Activated T-cell treated with anti-CD3 and anti-CD28 coated beads, Interleukin-2, amount 50 U/mL, for 4 hours (primary cell): ENCODE data around the gene IGSF10. TPM values are rescaled to one million over a fixed set of nuclear protein-coding genes. Genes with fewer than 3 reads are reported as not detected.

Source experiments
- ATAC-seq, 2 donors: fragments of 200-7000 bp; cut with Tn5 transposase; one replicate each; pipeline ENCODE4 v1.10.0; 2021
- DNase-seq: peaks from one replicate; pipeline ENCODE4 v3.0.0-alpha.2; 2020
- H3K27me3 Mint-ChIP-seq: one replicate; pipeline ENCODE4 v1.8.0; 2021; ENCODE audit warnings: low read depth, mixed read lengths
- H3K36me3 Mint-ChIP-seq: one replicate; pipeline ENCODE4 v1.8.0; 2022; ENCODE audit warnings: mixed read lengths; ENCODE audit not compliant: insufficient read depth
- H3K4me1 Mint-ChIP-seq: one replicate; pipeline ENCODE4 v1.8.0; 2021; ENCODE audit warnings: low read depth, mixed read lengths
- H3K4me3 Mint-ChIP-seq: one replicate; pipeline ENCODE4 v1.8.0; 2021; ENCODE audit warnings: mild to moderate bottlenecking, moderate library complexity, mixed read lengths
- H3K9me3 Mint-ChIP-seq: one replicate; pipeline ENCODE4 v1.8.0; 2021; ENCODE audit warnings: mixed read lengths
- total RNA-seq, 3 donors: library from RNA; stranded (reverse); gene quantifications; one replicate each; pipeline ENCODE4 v1.2.1, GENCODE V29; 2021

The IGSF10 gene
- total RNA-seq, 3 donors from 2014 or later: 0.03 TPM; not detected in 2

DNA sequence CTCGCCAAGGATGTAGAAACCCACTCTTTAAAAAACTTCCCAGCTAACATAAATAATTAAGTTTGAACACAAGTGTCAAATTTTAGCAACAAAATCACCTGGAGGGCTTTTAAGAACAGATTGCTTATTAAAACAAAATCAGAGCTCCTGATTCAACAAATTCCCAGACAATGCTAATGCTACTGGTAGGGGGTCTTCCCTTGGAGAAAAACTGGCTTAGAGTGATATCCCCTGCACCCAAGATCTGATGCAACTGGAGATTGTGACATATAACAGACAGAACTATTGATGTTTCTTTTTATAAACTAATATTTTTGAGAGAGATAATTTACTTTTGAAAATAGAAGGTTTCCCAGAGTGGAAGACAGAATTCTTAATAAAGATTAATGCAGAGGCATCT lies 19.9 kb downstream of the IGSF10 start:
- DNase-seq: no peak
- Mint-ChIP-seq H3K27me3 (peaks cover 4% of the 10 kb centered on the region), H3K4me1 (no peaks in the 10 kb centered on the region), H3K4me3 (no peak overlapping the region), H3K9me3 (no peaks in the 10 kb centered on the region), H3K36me3 (no peaks in the 10 kb centered on the region)
- no peak for ATAC-seq

DNA sequence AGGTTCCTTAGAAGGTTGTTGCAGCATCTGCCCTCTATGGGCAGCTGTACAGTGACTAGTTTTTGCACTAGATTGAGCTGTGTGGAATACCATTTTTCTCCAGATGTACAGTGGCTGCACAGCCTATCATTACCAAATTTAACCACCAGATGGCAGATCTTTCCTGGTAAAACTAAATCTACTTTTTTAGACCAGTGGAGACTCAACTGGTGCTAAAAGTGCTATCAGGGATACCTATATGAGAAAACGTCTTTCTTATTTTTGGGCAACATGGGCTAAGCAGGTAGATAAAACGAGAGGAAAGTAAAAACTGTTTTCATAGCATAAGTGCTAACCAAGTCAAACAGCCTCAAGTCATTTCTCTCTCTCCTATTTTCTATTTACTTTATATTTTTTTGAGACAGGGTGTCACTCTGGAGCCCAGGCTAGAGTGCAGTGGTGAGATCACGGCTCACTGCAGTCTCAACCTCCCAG lies 21.2 kb downstream of the IGSF10 start:
- ATAC-seq: peak; percentile 50 to 51
- no peak for DNase-seq
- H3K4me1 Mint-ChIP-seq: no peaks in the 10 kb centered on the region
- H3K4me3 Mint-ChIP-seq: no peak overlapping the region
- no peaks in the 10 kb centered on the region for H3K9me3 Mint-ChIP-seq
- H3K27me3 Mint-ChIP-seq: peaks cover 3% of the 10 kb centered on the region
- H3K36me3 Mint-ChIP-seq: no peaks in the 10 kb centered on the region

DNA sequence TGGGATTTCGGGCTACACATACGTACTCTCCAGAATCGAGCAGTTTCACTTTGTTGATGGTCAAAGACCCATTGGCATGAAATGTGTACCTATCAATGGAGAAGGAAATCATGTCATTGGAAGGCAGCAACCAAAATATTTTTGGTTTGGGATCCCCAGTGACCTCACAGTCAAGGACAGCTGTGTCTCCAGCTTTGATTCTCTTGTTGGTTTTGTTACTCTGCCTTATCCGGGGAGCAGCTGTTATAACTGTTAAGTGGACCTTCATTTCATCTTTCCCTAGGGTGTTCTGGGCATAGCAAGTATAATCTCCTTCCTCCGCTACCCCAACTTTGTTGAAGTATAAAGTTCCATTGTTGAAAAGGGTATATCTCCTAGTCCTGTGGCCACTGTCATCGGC lies 23.0 kb downstream of the IGSF10 start:
- H3K9me3 Mint-ChIP-seq: no peaks in the 10 kb centered on the region
- no peak for DNase-seq
- H3K4me1 Mint-ChIP-seq: no peaks in the 10 kb centered on the region
- H3K4me3 Mint-ChIP-seq: no peak overlapping the region
- peaks cover 3% of the 10 kb centered on the region for H3K27me3 Mint-ChIP-seq
- no peaks in the 10 kb centered on the region for H3K36me3 Mint-ChIP-seq
- no peak for ATAC-seq

DNA sequence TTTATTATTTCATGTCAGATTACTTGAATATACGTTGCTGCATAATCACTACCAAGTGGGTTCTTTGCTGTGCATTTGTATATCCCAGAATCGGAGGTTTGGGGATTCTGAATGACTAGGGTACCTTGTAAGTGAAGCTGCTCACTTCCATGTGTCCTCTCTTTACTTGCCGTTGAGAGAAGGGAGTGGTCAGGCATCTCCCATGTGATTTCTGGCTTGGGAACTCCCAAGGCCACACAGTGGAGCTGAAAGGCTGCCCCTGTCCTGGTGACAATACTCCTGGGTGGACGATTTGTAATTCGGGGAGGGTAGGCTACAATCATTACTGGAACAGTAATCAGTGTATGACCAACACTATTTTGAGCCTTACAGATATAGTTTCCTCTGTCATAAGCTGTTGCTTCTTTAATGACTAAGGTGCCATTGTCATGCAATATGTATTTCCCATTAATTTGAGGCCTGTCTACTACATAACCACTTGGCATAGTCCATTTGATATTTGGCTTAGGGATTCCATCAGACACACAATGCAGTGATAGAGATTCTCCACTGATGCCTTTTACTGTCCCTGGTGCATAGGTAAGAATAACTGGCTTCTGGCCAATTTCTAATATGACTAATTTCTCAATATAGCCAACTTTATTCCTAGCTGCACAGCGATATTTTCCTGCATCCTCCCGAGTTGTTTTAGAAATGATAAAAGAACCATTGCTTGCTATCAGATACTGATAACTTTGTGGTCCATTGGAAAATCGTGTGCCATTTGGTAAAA lies 24.0 kb downstream of the IGSF10 start:
- no peak for ATAC-seq
- Mint-ChIP-seq H3K9me3 (no peaks in the 10 kb centered on the region), H3K4me3 (no peak overlapping the region), H3K36me3 (no peaks in the 10 kb centered on the region), H3K4me1 (no peaks in the 10 kb centered on the region), H3K27me3 (peaks cover 3% of the 10 kb centered on the region)
- no peak for DNase-seq

DNA sequence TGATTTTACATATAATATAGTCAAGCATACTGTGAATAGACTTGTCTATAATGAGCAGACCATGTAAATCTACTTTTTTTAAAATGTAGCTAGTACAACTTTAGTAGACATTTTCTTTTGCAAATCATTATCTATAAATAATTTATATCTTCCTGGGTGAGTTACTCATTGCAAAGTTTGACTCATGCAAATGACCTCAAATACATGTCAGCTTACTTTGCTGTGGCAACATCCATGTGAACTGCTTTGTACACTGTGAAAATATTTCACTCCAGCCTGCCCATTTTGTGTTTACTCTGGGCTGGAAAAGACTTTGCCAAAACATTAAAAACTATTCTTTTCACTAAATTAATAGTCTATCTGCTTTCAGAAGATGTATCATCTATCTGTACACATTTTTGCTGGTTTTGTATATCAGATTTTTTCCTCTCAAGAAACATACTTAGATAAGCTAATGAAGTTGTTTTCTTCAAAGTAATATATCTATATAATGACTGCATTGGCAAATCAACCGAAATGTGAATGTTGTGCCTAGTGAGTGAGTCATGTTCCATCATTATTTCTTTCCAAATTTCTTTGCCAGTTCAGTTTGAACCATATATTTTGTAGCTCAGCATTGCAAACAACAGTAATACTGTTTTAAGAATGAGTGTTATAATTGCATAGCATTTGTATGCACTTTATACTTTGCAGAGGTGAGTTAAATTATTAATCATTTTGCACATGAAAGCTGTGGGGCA lies 26.5 kb downstream of the IGSF10 start:
- no peak for ATAC-seq
- DNase-seq: no peak
- Mint-ChIP-seq H3K27me3 (peaks cover 3% of the 10 kb centered on the region), H3K36me3 (no peaks in the 10 kb centered on the region), H3K4me3 (no peak overlapping the region), H3K9me3 (no peaks in the 10 kb centered on the region), H3K4me1 (no peaks in the 10 kb centered on the region)

DNA sequence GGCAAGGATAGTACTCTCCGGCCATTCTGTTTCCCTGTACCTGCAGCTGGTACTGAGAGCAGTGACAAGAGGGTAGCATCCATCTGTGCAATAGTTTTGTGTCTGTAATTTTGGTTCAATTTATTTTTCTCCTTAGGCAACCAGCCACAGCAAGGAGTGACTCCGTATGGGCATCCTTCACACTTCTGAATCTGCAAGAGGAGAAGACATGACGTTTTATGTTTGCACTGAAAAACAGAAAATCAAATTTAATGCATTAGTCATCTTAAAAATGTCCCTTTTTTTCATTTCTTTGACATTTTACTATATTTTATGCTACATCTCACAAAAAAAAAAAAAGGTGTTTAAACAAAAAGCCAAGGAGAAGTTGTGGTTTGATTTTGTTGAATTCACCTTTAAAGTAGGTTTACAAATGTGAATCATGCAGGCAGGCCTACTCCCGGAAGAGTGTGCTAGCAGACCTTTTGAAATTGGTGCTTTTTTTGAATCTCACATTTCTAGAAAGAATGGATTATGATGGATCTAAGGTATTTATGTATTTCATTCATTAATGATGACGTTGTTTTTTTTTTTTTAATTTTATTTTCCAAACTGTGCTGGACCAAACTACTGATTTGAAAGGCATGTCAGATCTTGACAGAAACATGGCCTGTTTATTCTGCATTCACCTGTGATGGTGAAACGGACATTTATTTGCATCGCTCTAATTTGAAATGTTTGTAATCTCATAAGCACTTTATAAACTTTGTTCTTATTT lies 28.1 kb downstream of the IGSF10 start:
- H3K9me3 Mint-ChIP-seq: no peaks in the 10 kb centered on the region

DNA sequence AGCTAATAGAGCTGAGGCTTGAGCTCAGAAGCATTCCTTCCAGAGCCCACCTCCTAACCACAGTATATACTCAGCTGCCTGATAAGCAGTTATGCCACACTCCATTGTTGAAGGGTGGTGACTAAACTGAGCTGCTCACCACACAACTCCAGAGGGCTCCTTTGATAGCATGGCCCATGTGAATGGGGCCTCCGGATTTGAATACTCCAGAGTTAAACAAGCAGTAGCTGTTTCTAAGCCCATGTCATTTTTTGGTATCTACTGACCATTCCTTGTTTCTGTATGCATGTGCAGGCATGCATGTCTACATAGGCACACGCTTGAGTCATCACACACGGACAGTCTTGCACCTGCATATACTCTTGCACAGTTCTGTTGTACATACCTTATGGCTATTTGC lies 28.9 kb downstream of the IGSF10 start:
- DNase-seq (no peak), ATAC-seq (no peak)
- H3K27me3 Mint-ChIP-seq: no peaks in the 10 kb centered on the region
- no peak overlapping the region for H3K4me3 Mint-ChIP-seq
- H3K4me1 Mint-ChIP-seq: no peaks in the 10 kb centered on the region
- no peaks in the 10 kb centered on the region for H3K36me3 Mint-ChIP-seq
- H3K9me3 Mint-ChIP-seq: no peaks in the 10 kb centered on the region

More for the DNA sequence above, 28.1 kb downstream of the IGSF10 start:
- Mint-ChIP-seq H3K4me3 (no peak overlapping the region), H3K36me3 (no peaks in the 10 kb centered on the region), H3K4me1 (no peaks in the 10 kb centered on the region), H3K27me3 (no peaks in the 10 kb centered on the region)
- ATAC-seq (no peak), DNase-seq (no peak)

DNA sequence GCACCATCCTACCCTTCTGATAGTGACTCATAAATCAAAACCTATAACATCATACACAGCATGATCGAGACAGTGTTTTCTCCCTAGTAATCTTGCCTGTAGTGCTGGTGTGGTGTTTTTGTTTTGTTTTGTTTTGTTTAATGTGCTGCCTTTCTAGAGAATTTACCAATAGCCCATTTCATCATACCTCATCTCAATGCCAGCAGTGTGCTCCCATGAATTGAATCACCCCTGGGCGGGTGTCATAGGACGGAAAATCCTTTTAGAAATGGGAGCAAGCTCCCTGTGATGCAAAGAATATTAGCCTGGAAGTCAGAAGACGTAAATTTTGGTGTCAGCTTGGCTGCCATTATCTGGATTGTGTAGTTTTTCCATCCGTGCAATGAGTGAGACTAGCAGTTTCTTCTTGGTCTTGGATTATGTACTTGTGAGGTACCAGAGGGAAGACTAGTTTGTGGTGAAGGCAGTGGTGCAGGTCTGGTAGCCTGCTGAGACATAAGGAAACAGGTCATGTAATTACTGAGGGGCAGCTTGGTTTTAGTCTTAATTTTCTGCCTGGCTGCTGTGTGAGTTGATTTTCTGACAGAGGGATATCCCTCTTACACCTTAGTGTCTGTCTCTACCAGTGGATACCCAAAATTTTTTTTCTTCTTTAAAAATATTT lies 29.9 kb downstream of the IGSF10 start:
- Mint-ChIP-seq H3K4me3 (no peak overlapping the region), H3K4me1 (no peaks in the 10 kb centered on the region), H3K9me3 (no peaks in the 10 kb centered on the region), H3K27me3 (no peaks in the 10 kb centered on the region), H3K36me3 (no peaks in the 10 kb centered on the region)
- ATAC-seq (no peak), DNase-seq (no peak)

DNA sequence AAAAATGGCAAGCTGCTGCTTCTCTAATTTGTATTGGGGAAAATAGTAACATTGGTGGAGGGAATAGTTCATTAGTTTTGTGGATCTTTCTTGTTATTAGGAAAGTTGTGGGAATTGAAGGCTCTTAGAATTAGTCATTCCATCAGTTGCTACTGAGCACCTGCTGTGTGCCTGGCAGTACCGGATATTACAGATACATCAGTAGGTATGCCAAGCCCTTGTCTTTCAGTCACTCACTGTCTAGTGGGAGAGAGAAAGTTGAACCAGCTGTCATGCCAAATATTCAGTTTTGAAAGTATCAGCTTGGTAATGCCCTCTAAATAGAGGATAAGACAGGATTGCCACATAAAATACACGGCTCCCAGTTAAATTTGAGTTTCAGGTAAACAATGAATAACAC lies 32.5 kb downstream of the IGSF10 start:
- Mint-ChIP-seq H3K27me3 (peaks cover 3% of the 10 kb centered on the region), H3K4me3 (no peak overlapping the region), H3K4me1 (no peaks in the 10 kb centered on the region), H3K36me3 (no peaks in the 10 kb centered on the region), H3K9me3 (no peaks in the 10 kb centered on the region)
- ATAC-seq (no peak), DNase-seq (no peak)

DNA sequence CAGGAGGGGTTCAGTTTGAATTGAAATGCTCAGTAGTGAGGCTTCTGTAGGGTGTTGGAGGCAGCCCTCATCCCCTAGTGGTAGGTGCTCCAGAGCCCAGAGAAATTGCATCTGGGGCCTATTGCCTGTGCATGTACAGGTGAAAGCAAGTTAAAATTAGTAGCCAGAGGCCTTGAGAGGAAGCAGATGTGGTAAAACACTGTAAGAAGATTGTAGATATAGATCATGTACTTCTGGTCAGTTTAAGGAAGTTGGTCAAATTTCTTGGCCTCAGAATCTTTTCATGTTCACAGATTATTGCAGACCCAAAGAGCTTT lies 34.6 kb downstream of the IGSF10 start:
- no peak overlapping the region for H3K4me3 Mint-ChIP-seq
- H3K4me1 Mint-ChIP-seq: no peaks in the 10 kb centered on the region
- no peaks in the 10 kb centered on the region for H3K9me3 Mint-ChIP-seq
- ATAC-seq (no peak), DNase-seq (no peak)
- no peaks in the 10 kb centered on the region for H3K36me3 Mint-ChIP-seq
- peaks cover 3% of the 10 kb centered on the region for H3K27me3 Mint-ChIP-seq

DNA sequence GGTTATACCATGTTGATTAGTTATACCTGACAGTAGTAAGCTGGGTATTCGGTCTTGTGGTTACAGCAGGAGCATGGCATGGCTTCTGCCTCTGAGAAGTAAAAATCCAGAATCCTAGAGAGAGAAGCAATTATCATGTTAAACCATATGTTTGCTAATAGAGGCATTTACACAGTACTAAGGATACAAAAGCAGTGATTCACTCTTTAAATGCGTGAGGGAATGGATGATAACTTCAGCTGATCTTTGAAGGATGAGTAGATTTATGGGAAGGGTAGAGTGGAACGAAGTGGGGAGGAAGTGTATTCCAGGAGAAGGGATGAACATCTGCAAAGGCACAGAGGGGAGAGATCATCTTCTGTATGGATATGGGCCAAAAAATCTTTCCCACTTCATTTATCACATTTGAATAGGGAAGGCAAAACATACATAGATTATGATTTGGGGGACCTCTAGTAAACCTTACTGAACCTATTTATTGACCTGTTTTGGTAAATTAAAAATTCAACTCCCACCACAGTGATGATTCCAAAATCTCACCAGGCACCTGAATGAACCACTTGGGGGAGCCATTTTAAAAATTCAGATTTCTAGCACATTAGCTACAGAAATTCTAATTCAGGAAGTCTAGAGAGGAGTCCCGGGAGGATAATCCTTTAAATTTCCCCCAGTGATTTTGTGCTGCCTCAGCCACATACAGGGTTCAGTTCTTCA lies 35.1 kb downstream of the IGSF10 start:
- H3K27me3 Mint-ChIP-seq: peaks cover 4% of the 10 kb centered on the region
- no peak for DNase-seq

DNA sequence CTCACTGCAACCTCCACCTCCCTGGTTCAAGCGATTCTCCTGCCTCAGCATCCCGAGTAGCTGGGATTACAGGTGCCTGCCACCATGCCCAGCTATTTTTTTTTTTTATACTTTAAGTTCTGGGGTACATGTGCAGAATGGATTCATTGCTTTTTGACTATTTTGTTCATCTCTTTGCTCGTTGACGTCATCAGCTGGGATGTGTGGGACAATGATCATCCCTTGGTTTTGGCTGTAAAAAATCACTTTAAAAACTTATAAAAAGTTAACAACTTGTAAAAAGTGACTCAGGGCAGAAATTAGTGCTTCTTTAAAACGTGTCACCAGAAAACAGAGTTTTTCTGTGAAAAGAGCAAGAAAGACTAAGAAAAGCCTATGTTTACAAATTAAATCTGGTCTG lies 37.8 kb downstream of the IGSF10 start:
- Mint-ChIP-seq H3K27me3 (peaks cover 7% of the 10 kb centered on the region), H3K36me3 (no peaks in the 10 kb centered on the region), H3K9me3 (no peaks in the 10 kb centered on the region), H3K4me3 (no peak overlapping the region), H3K4me1 (no peaks in the 10 kb centered on the region)
- ATAC-seq (no peak), DNase-seq (no peak)

More for the DNA sequence above, 35.1 kb downstream of the IGSF10 start:
- H3K4me3 Mint-ChIP-seq: no peak overlapping the region
- ATAC-seq: no peak
- no peaks in the 10 kb centered on the region for H3K36me3 Mint-ChIP-seq
- H3K4me1 Mint-ChIP-seq: no peaks in the 10 kb centered on the region
- H3K9me3 Mint-ChIP-seq: no peaks in the 10 kb centered on the region

DNA sequence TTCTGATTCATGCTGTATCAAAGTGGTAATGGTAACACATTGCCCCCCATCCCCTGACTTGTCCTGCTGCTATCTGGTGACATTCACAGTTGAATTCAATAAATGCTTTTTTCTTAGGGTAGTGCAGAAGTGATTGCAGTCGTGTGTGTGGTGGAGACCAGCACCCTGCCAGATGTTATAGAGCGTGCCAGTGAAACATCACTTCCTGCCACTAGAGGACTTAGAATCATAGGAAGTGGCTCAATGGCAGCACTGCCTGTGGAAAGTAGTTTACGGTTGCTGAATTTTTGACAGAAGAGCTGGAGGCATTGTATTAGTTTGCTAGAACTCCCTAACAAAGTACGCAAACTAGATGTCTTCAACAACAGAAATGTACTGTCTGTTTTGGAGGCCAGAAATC lies 38.9 kb downstream of the IGSF10 start:
- DNase-seq: no peak
- no peak for ATAC-seq
- no peaks in the 10 kb centered on the region for H3K4me1 Mint-ChIP-seq
- H3K36me3 Mint-ChIP-seq: no peaks in the 10 kb centered on the region
- peaks cover 7% of the 10 kb centered on the region for H3K27me3 Mint-ChIP-seq
- no peaks in the 10 kb centered on the region for H3K9me3 Mint-ChIP-seq
- no peak overlapping the region for H3K4me3 Mint-ChIP-seq

DNA sequence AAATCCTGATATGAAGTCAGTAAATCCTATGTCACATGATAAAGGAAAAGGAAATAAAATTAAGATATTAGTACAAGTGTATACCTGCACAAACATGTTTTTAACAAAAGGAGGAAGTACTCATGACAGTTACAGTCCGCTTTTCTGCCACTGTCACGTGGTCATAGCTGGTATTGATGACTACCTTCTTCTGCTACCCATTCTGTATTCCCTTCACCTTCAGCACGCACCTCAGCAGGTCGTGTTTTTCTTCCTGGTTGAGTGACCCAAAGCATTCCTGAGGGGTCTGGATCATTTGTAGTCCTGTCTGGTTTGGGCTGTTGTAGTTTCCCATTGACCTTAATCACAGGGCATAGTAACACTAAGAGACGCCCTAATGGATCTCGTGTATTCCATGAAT lies 41.1 kb downstream of the IGSF10 start:
- no peak overlapping the region for H3K4me3 Mint-ChIP-seq
- no peaks in the 10 kb centered on the region for H3K9me3 Mint-ChIP-seq
- peaks cover 7% of the 10 kb centered on the region for H3K27me3 Mint-ChIP-seq
- H3K36me3 Mint-ChIP-seq: no peaks in the 10 kb centered on the region
- no peaks in the 10 kb centered on the region for H3K4me1 Mint-ChIP-seq
- DNase-seq (no peak), ATAC-seq (no peak)
